Activated CD4-positive, alpha-beta T cell treated with anti-CD3 and anti-CD28 coated beads, Interleukin-2, amount 50 U/mL, for 24 hours (primary cell): ENCODE data around the gene BTBD9.

Source experiments
- DNase-seq, 2 donors: peaks; one replicate each; pipeline ENCODE4 v3.0.0-alpha.2; 2020; ENCODE audit warnings: low read depth in 1 of 2, low spot score in 1 of 2

BTBD9 gene

GRCh38 chr6:38639498-38640215 lies at the start of gene BTBD9:
TSS of gene BTBD9 (minus strand) at chr6:38639929.
- DNase-seq = peak; percentile 57 to 71

GRCh38 chr6:38688579-38689087 lies 48.9 kb upstream of the BTBD9 start:
- DNase-seq = no peak

- DNase-seq = no peak
Observed at GRCh38 chr6:38687549-38687948, 47.8 kb upstream of the BTBD9 start.

GRCh38 chr6:38687043-38687353 lies 47.3 kb upstream of the BTBD9 start:
- no peak for DNase-seq

GRCh38 chr6:38686270-38687042 lies 46.7 kb upstream of the BTBD9 start:
- DNase-seq = no peak

- no peak for DNase-seq
Observed at GRCh38 chr6:38684904-38685303, 45.2 kb upstream of the BTBD9 start.

- DNase-seq = no peak
Observed at GRCh38 chr6:38684237-38684636, 44.5 kb upstream of the BTBD9 start.

GRCh38 chr6:38681850-38682249 lies 42.1 kb upstream of the BTBD9 start:
- no peak for DNase-seq

- no peak for DNase-seq
Observed at GRCh38 chr6:38679668-38680067, 39.9 kb upstream of the BTBD9 start.

- DNase-seq = no peak
Observed at GRCh38 chr6:38678178-38678760, 38.5 kb upstream of the BTBD9 start.

- DNase-seq = no peak
Observed at GRCh38 chr6:38676974-38677544, 37.3 kb upstream of the BTBD9 start.

GRCh38 chr6:38676236-38676973 lies 36.7 kb upstream of the BTBD9 start:
- no peak for DNase-seq

- DNase-seq = peak in 1 of 2 donors; percentile 35
Observed at GRCh38 chr6:38673397-38674165, 33.9 kb upstream of the BTBD9 start.

- peak in 1 of 2 donors; percentile 32 for DNase-seq
Observed at GRCh38 chr6:38671885-38672467, 32.2 kb upstream of the BTBD9 start.

GRCh38 chr6:38658418-38659167 lies 18.9 kb upstream of the BTBD9 start:
- DNase-seq = no peak

- no peak for DNase-seq
Observed at GRCh38 chr6:38656896-38657295, 17.2 kb upstream of the BTBD9 start.

- DNase-seq = no peak
Observed at GRCh38 chr6:38654263-38654662, 14.5 kb upstream of the BTBD9 start.

- DNase-seq = no peak
Observed at GRCh38 chr6:38651121-38651784, 11.5 kb upstream of the BTBD9 start.
